Stimulated activated CD8-positive, alpha-beta memory T cell treated with anti-CD3 and anti-CD28 coated beads, Interleukin-2, amount 100 ng/mL, for 48 hours (primary cell): Measurements from ENCODE around the gene DYNC1LI1.
A peak's percentile ranks its signal among the peaks of the same experiment; 100 is the strongest.
"Not testable (repeated sequence)": the region's sequence is repeated elsewhere in the genome, so short reads cannot be mapped to it uniquely, and the experiment has no call there.

ENCODE experiments used
- DNase-seq, 2 donors: peaks; one replicate each; pipeline ENCODE4 v3.0.0-alpha.2; 2020; ENCODE audit warnings: low read depth in 2 of 2

The DYNC1LI1 gene

GRCh38 chr3:32583708-32584107 lies 13.1 kb upstream of the DYNC1LI1 start:
- DNase-seq: no peak

GRCh38 chr3:32578669-32579068 lies 8.0 kb upstream of the DYNC1LI1 start:
- not testable (repeated sequence) for DNase-seq

GRCh38 chr3:32577581-32578556 lies 7.2 kb upstream of the DYNC1LI1 start:
- no peak for DNase-seq

GRCh38 chr3:32577174-32577573 lies 6.5 kb upstream of the DYNC1LI1 start:
- no peak for DNase-seq

GRCh38 chr3:32575451-32576113 lies 4.9 kb upstream of the DYNC1LI1 start:
- no peak for DNase-seq

- DNase-seq: no peak
Observed at GRCh38 chr3:32571192-32571485, 481 bp upstream of the DYNC1LI1 start.

GRCh38 chr3:32569540-32570420 lies 878 bp downstream of the DYNC1LI1 start:
- peak; percentile 28 to 37 for DNase-seq

- DNase-seq: no peak
Observed at GRCh38 chr3:32568953-32569352, 1.7 kb downstream of the DYNC1LI1 start.

- DNase-seq: no peak
Observed at GRCh38 chr3:32564195-32564594, 6.5 kb downstream of the DYNC1LI1 start.

- no peak for DNase-seq
Observed at GRCh38 chr3:32562640-32563039, 8.0 kb downstream of the DYNC1LI1 start.

- DNase-seq: no peak
Observed at GRCh38 chr3:32557640-32558352, 12.9 kb downstream of the DYNC1LI1 start.

GRCh38 chr3:32556332-32556731 lies 14.3 kb downstream of the DYNC1LI1 start:
- no peak for DNase-seq

- no peak for DNase-seq
Observed at GRCh38 chr3:32553973-32554372, 16.7 kb downstream of the DYNC1LI1 start.

GRCh38 chr3:32553459-32553858 lies 17.2 kb downstream of the DYNC1LI1 start:
- DNase-seq: no peak

GRCh38 chr3:32552013-32552412 lies 18.6 kb downstream of the DYNC1LI1 start:
- no peak for DNase-seq

- DNase-seq: no peak
Observed at GRCh38 chr3:32551496-32551895, 19.2 kb downstream of the DYNC1LI1 start.

GRCh38 chr3:32551087-32551486 lies 19.6 kb downstream of the DYNC1LI1 start:
- no peak for DNase-seq

GRCh38 chr3:32545305-32545704 lies 25.4 kb downstream of the DYNC1LI1 start:
- no peak for DNase-seq

- no peak for DNase-seq
Observed at GRCh38 chr3:32544894-32545293, 25.8 kb downstream of the DYNC1LI1 start.

- DNase-seq: no peak
Observed at GRCh38 chr3:32542807-32543206, 27.9 kb downstream of the DYNC1LI1 start.

GRCh38 chr3:32540899-32541298 lies 29.8 kb downstream of the DYNC1LI1 start:
- no peak for DNase-seq

GRCh38 chr3:32532434-32532833 lies 38.2 kb downstream of the DYNC1LI1 start:
- no peak for DNase-seq
